Peyer's patch (tissue), 4 donors: ENCODE results near the gene PLPPR5. TPM values are rescaled to one million over a fixed set of nuclear protein-coding genes. Genes with fewer than 3 reads are reported as not detected.

Experiments used
- DNase-seq, 3 donors: peaks; one replicate each; pipeline ENCODE4 v3.0.0-alpha.2; 2017 to 2019
- H3K27ac ChIP-seq, 4 donors: fragments of 200-600 bp; sonication (generic); one replicate each; pipeline ENCODE4 v1.5.1; 2016 to 2019
- H3K27me3 ChIP-seq, 2 donors: fragments of 200-600 bp; sonication (generic); one replicate each; pipeline ENCODE4 v1.5.1; 2019
- H3K36me3 ChIP-seq, 3 donors: fragments of 200-600 bp; sonication (generic); one replicate each; pipeline ENCODE4 v1.5.1; 2016 to 2019
- H3K4me1 ChIP-seq, 4 donors: fragments of 200-600 bp; sonication (generic); one replicate each; pipeline ENCODE4 v1.5.1; 2016 to 2019
- H3K4me3 ChIP-seq, 4 donors: fragments of 200-600 bp; sonication (generic); 1 replicate in 3 of 4; 2 replicates in 1 of 4; pipeline ENCODE4 v1.5.1; 2016 to 2019; ENCODE audit warnings: mild to moderate bottlenecking in 1 of 4
- H3K9me3 ChIP-seq, 4 donors: fragments of 200-600 bp; sonication (generic); one replicate each; pipeline ENCODE4 v1.5.1; 2016 to 2019; ENCODE audit warnings: mild to moderate bottlenecking in 1 of 4
- CTCF ChIP-seq, 6 experiments: fragments of 450-650 bp in 4 of 6; fragments of 200-600 bp in 2 of 6; sonication (generic) in 1 of 6; IDR thresholded peaks; one replicate each; pipeline ENCODE4 v1.5.1; 2017 to 2019; ENCODE audit warnings: antibody characterized with exemption in 6 of 6, mild to moderate bottlenecking in 3 of 6, moderate library complexity in 1 of 6
- POLR2A ChIP-seq, 2 donors: fragments of 450-650 bp; IDR thresholded peaks; one replicate each; pipeline ENCODE4 v1.5.1; 2017; ENCODE audit warnings: antibody characterized with exemption in 2 of 2, mild to moderate bottlenecking in 2 of 2, moderate library complexity in 2 of 2
- total RNA-seq, 4 donors: library from RNA; depleted of rRNA; stranded (reverse); fragments of >200 nt; gene quantifications; one replicate each; pipeline ENCODE4 v1.1.0, GENCODE V29; 2016

PLPPR5 gene
- total RNA-seq, 4 donors from 2014 or later = not detected

- H3K4me1 ChIP-seq = no peaks in the 10 kb centered on the region
- no peaks in the 10 kb centered on the region for H3K27me3 ChIP-seq
- no peaks in the 10 kb centered on the region for H3K9me3 ChIP-seq
- DNase-seq = no peak
- no peak overlapping the region for H3K4me3 ChIP-seq
- no peaks in the 10 kb centered on the region for H3K36me3 ChIP-seq
- no peak overlapping the region for H3K27ac ChIP-seq
- TF ChIP-seq CTCF (IDR thresholded peaks at IDR 0.05) (no peak), POLR2A (IDR thresholded peaks at IDR 0.05) (no peak)
Measured at GRCh38 chr1:99010679-99011078, 6.0 kb upstream of the PLPPR5 start.

- Histone ChIP-seq H3K36me3 (no peaks in the 10 kb centered on the region), H3K4me3 (no peak overlapping the region), H3K4me1 (peaks cover 0 to 4% (median 0%) of the 10 kb centered on the region in 4 donors), H3K9me3 (no peaks in the 10 kb centered on the region), H3K27ac (no peak overlapping the region), H3K27me3 (peaks cover 0 to 9% of the 10 kb centered on the region in 2 donors)
- TF ChIP-seq POLR2A (IDR thresholded peaks at IDR 0.05) (no peak), CTCF (IDR thresholded peaks at IDR 0.05) (no peak)
- DNase-seq = no peak
Measured at GRCh38 chr1:99007366-99007765, 2.7 kb upstream of the PLPPR5 start.

- Histone ChIP-seq H3K9me3 (no peaks in the 10 kb centered on the region), H3K4me1 (peaks cover 0 to 4% (median 0%) of the 10 kb centered on the region in 4 donors), H3K4me3 (no peak overlapping the region), H3K27me3 (peaks cover 0 to 9% of the 10 kb centered on the region in 2 donors), H3K27ac (no peak overlapping the region), H3K36me3 (no peaks in the 10 kb centered on the region)
- TF ChIP-seq POLR2A (IDR thresholded peaks at IDR 0.05) (no peak), CTCF (IDR thresholded peaks at IDR 0.05) (no peak)
- no peak for DNase-seq
Measured at GRCh38 chr1:99005537-99005942, 879 bp upstream of the PLPPR5 start.

- peak in 1 of 3 donors; percentile 36 for DNase-seq
- H3K4me3 ChIP-seq = peak overlapping the region; percentile 8 to 38 (median 35)
Measured at GRCh38 chr1:99004254-99004860, 304 bp downstream of the PLPPR5 start.

GRCh38 chr1:99003581-99004253 lies 944 bp downstream of the PLPPR5 start:
- H3K4me1 ChIP-seq = peaks cover 0 to 4% (median 0%) of the 10 kb centered on the region in 4 donors
- peak in 1 of 3 donors; percentile 23 for DNase-seq
- H3K36me3 ChIP-seq = no peaks in the 10 kb centered on the region
- H3K4me3 ChIP-seq = no peak overlapping the region
- TF ChIP-seq CTCF (IDR thresholded peaks at IDR 0.05) (no peak), POLR2A (IDR thresholded peaks at IDR 0.05) (no peak)
- H3K27ac ChIP-seq = no peak overlapping the region
- peaks cover 0 to 9% of the 10 kb centered on the region in 2 donors for H3K27me3 ChIP-seq
- H3K9me3 ChIP-seq = no peaks in the 10 kb centered on the region

More at GRCh38 chr1:99004254-99004860, 304 bp downstream of the PLPPR5 start:
- Histone ChIP-seq H3K4me1 (peaks cover 0 to 4% (median 0%) of the 10 kb centered on the region in 4 donors), H3K9me3 (no peaks in the 10 kb centered on the region), H3K36me3 (no peaks in the 10 kb centered on the region), H3K27ac (no peak overlapping the region), H3K27me3 (peaks cover 0 to 9% of the 10 kb centered on the region in 2 donors)
- TF ChIP-seq CTCF (IDR thresholded peaks at IDR 0.05) = no peak
- no peak for TF ChIP-seq POLR2A (IDR thresholded peaks at IDR 0.05)
